ENCODE results near the gene TTLL8.

The TTLL8 gene

GRCh38 chr22:50062509-50063135, 4.5 kb upstream of the TTLL8 start:
- DNase-seq (ENCODE audit: extremely low read depth in 1 of 2, low read depth in 1 of 2), result no peak

GRCh38 chr22:50061824-50062355, 3.8 kb upstream of the TTLL8 start:
- DNase-seq (ENCODE audit: extremely low read depth in 1 of 2, low read depth in 1 of 2), result no peak

DNA sequence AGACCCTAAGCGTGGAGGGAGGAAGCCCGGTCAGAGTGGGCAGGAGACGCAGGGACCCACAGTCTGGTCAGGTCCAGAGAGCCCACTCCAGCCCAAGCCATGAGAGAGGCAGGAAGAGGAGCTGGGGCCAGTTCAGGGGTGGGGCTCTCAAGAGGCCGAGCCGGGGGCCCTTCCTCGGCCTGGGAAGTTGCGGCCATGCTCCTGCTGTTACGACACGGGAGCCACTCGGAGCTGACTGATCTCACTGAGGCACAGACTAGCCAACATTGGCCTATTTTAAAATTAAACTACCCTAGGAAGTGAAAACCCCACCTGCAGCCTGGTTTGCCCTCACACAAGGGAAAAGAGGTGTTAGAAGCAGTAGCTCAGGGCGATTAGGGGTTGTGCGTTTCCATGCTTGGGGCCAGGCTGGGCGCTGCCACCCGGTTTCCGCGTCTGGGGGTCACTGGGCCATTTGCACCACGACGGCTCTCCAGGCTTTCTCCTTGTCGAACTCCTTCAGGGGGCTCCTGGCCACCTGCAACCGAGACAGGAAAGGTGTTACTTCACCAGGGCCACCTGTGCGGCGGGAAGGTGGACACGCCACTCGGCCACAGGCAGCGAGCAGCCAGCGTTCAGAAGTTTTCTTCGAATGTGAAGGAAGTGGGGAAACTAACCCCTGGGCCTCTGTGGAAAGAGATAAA, 3.2 kb upstream of the TTLL8 start:
- DNase-seq (ENCODE audit: extremely low read depth in 1 of 2, low read depth in 1 of 2), result no peak

DNA sequence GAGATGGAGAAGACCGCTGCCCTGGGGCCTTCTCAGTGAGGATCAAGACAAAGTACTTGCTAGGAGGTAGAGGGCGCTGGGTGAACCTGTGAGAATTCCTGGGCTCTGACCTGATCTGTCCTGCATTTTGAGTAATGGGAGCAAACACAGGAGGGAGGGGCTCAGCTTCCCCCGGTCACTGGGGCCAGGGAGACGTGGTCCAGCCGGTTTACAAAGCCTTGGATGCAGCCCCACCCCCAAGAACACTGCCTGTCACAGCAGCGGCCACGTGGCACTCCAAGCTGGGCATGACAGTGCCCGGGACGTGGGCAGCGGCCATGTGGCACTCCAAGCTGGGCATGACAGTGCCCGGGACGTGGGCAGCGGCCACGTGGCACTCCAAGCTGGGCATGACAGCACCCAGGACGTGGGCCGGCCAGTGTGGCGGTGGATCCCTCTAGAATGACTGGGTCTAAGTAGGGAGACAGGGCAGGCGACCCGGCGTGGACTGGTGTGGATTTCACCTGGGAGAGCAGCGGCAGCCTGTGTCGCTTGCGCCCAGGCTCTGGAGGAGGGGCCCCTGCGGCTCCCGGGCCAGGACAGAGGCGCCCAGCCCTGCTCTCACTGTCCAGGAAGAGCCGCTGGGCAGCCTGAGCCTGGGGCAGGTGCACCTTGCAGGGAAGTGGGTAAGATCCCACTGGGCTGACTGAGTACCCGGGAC, 2.5 kb upstream of the TTLL8 start:
- DNase-seq (ENCODE audit: extremely low read depth in 1 of 2, low read depth in 1 of 2), result no peak

DNA sequence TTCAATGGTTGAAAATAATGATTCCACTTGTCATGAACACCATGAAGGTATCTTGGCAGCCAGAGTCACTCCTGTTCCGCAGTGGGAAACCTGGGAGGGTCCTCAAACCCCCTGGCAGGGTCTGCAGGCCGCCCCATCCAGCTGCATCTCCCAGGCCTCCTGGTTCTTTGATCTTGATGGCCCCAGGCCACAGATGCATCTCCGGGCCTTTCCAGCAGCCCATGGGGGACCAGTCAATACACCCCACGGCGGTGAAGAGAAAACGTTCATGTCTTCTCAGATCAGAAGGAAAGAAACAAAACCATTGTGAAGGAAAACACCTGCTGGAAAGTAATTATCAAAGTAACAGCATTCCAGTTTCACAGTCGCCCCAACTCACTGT, 1.8 kb upstream of the TTLL8 start:
- no peak for DNase-seq (ENCODE audit: extremely low read depth in 1 of 2, low read depth in 1 of 2)

- DNase-seq (ENCODE audit: extremely low read depth in 1 of 2, low read depth in 1 of 2), result no peak
Observed at GRCh38 chr22:50058906-50059880, 1.1 kb upstream of the TTLL8 start.

DNA sequence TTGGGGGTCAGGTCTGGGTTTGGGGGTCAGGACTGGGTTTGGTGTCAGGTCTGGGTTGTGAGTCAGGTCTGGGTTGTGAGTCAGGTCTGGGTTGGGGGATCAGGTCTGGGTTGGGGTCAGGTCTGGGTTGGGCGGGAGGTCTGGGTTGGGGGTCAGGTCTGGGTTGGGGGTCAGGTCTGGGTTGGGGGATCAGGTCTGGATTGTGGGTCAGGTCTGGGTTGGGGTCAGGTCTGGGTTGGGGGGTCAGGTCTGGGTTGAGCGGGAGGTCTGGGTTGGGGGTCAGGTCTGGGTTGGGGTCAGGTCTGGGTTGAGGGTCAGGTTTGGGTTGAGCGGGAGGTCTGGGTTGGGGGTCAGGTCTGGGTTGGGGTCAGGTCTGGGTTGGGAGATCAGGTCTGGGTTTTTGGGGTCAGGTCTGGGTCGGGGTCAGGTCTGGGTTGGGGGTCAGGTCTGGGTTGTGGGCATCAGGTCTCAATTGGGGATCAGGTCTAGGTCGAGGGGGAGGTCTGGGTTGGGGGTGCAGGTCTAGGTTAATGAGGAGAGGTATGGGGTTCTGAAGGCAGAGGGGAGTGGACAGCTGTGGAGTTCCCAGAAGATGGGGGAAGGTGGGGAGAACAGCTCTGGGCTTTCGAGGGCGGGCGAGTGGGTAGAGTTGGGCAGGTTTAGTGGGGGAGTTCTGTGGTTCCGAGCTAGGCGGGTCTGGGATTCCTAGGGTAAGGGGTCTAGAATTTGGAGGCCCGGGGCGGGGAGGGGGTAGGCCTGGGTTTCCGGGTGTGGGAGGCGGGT, 629 bp downstream of the TTLL8 start:
- DNase-seq (ENCODE audit: extremely low read depth in 1 of 2, low read depth in 1 of 2), result no peak

DNA sequence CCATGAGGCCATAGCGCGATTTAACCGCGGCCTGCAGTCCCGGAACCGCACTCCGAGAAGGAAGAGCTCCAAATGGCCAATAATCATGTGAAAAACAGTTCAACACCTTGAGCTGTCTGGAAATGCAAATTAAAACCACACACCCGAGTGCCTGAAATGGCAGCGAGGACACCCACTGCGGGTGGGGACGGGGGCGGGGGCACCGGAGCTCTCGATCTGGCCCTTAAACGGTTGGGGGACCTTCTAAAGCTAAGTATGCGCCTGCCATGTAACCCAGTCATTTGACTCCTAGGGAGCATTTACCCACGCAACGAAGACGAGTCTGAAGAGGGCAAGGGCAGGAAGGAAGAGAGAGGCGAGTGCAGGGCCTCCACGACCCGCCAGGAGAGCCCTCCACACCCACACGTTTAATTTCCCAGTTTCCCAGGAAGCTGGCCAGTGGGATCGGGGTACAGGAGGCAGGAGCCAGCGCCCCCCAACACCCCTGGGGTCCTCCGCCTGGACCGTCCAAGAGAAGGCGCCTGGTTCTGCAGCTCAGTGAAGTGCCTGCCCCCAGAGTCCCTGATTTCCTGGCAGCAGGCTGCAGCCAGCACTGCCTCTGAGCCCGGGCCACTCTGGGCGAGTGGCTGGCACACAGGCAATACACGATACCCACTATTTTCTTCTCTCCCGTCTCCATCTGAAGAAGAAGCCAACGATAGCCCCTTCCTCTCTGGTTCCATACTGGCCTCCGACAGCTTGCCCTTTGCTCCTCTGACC, 1.7 kb downstream of the TTLL8 start:
- DNase-seq (ENCODE audit: extremely low read depth in 1 of 2, low read depth in 1 of 2), result no peak

- no peak for DNase-seq (ENCODE audit: extremely low read depth in 1 of 2, low read depth in 1 of 2)
Observed at GRCh38 chr22:50053861-50054260, 4.2 kb downstream of the TTLL8 start.

DNA sequence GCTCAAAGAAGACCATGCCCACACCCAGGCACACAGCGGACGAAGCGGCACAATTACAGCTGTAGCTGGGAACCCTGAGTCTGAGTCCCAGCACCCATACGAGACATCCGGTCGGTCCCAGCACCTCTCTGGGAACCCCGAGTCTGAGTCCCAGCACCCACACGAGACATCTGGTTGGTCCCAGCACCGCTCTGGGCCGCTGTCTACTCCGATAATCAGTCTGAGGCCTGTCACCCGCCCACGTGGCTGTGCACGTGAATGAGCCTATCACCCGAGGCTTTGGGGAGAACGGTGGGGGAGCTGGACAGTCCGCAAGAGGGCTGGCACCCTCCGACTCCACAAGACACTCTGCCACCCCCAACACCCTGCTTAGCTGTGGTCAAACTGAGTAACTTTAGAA, 6.2 kb downstream of the TTLL8 start:
- no peak for DNase-seq (ENCODE audit: extremely low read depth in 1 of 2, low read depth in 1 of 2)

DNA sequence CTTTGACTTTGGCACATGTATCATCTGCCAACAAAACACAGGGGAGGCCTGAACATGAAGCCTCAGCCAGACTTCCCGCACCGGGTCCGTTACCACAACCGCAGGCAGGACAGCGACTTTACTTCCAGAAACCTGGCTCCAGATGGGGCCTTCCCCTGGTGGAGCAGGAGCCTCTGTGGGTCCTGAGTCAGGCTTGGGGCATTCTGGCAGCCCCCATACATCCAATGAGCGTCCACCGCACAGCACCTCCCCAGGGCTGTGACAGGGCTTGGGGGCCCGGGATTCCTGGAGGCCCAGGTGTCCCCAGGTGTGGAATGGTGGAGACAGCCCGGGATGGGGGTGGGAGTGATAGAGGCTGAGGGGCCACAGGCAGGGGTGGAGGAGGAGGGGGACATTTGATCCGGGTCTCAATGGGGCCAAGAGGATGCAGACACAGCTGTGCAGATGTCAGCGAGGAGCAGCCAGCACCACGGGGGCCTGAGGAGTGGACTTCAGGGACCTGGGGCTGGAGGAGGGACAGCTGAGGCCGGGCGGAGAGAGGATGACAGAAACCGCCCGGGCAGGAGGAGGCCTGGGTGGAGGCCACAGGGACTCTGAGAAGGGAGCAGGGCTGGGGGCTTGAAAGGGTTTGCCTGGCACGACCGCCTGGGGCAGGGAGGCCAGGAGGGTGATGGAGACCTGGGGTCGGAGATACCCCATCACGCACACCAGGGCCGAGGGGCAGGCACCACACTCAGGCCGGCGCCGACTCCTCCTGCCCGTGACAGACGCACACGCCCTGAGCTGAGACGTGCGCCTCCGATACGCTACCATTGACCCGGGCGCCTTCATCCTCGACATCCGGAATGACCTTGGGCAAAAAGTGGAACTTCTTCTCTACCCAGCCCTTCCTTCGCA, 8.6 kb downstream of the TTLL8 start:
- no peak for DNase-seq (ENCODE audit: extremely low read depth in 1 of 2, low read depth in 1 of 2)

GRCh38 chr22:50048836-50049235, 9.3 kb downstream of the TTLL8 start:
- DNase-seq (ENCODE audit: extremely low read depth in 1 of 2, low read depth in 1 of 2), result no peak

DNA sequence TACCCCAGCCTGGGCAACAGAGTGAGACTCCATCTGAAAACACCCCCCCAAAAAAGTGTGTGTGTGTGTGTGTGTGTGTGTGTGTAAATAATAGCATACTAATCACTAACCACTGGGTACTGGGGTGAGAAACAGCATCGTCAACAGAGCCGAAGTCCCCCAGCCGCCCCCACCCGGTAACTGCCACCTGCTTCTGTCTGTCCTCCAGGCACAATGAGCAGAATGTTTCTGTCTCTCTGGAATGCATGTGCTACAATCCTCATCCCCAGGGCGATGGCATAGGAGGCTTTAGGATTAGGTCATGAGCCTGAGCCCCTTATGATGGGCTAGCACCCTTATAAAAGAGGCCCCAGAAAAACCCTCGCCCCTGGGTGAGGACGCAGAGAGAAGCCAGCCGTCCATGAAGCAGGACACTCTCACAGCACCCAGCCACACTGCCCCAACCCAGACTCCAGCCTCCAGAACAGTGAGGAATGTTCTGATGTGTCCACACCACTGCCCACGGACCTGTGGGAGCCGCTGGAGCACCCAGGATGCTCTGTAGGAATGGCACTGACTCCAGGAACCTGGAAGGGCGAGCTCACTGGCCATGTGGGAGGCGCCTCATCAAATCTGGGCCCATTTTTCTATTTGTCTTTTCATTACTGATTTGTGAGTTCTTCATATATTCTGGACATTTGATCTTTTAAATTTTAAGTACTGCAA, 9.9 kb downstream of the TTLL8 start:
- DNase-seq (ENCODE audit: extremely low read depth in 1 of 2, low read depth in 1 of 2), result no peak

DNA sequence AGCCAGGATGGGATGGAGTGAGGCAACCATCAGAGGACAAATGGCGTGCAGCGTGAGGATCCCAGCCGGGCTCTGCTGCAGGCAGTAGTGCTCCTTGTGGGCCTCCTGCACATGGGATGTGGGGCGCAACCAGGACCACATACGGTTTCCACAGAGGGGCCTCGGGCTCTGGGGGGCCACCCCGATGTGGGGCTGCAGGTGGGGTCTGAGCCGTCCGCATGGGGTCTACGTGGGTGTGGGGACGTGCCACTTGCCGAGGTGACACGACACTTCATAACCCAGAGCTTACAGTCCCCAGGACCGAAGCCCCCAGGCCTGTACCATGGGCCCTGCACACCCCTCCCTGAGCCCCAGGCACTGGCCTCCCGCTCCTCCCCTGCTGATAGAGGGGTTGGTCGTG, 10.8 kb downstream of the TTLL8 start:
- no peak for DNase-seq (ENCODE audit: extremely low read depth in 1 of 2, low read depth in 1 of 2)

DNA sequence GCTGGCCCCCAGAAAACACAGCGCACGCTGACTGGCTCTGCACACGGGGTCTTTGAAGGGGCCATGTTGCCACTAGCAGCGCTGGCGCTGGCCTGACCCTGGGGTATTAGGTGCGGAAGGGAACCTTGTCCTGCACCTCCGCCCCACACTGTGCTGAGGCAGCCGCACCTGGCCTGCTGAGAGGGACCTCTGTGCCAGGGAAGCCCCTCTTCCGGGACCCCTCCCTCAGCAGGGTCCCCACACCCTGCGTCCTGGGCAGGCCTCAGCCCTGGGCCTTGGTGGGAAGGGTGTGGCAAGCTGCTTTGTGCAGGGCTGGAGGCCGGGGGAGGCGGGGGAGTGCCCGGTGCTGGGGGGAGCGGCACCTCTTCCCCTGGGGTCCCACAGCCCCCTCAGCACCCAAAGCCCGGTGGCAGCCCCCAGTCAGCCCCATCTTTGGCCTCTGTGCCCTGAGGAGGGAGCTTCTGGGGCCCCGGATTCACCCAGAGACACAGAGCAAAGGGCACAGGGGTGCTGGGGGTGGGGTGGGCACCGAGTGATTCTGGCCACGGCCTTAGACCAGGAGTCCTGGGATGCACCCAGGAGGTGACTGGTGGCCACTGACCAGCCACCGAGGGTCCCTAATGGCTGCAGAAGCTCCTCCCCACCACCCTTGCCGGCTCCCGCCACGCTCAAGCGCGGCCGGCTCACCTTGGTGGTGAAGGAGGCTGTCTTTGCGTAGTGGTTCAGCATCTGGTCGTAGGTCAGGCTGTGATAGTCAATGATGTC, 11.4 kb downstream of the TTLL8 start:
- no peak for DNase-seq (ENCODE audit: extremely low read depth in 1 of 2, low read depth in 1 of 2)

- DNase-seq (ENCODE audit: extremely low read depth in 1 of 2, low read depth in 1 of 2), result no peak
Observed at GRCh38 chr22:50046019-50046415, 12.1 kb downstream of the TTLL8 start.

Data from activated CD8-positive, alpha-beta memory T cell treated with anti-CD3 and anti-CD28 coated beads for 1 hour (primary cell).